ENCODE results near the gene GSX1.

GSX1 gene

DNA sequence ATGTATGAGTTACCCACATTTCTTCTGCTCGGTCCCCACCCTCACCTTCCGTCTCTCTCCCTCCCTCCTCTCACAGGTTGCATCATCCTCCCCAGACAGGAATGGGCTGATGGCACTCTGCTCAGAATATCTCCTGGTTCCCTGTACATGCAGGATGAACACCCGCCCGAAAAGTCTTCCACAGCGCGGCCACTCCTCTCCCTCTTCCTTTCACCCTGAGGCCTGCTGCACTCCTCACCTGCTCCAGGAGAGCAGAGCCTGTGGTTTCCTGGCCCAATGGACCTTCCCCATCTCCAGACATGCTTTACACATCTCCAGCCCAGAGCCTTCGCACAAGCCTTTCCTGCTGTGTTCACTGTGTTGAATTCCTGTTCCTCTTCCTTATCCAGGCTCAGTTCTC, 40.9 kb downstream of the GSX1 start:
- DNase-seq (ENCODE audit: low read depth, low spot score) = no peak

DNA sequence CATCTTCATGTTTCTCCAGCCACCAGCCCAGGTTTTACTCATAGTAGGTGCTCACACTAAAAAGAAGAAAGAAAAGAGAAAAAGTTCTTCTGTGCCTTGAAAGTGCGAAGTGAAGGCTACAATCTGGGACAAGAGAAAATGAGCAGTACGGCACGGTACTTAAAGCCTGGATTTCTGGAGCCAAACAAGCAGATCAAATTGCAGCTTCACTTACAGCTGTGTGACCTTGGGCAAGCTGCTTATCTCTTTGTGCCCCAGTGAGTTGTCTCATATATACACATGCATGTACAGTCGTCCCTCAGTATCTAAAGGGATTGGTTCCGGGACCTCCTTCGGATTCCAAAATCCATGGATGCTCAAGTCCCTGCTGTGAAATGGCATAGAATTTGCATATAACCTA, 41.8 kb downstream of the GSX1 start:
- no peak for DNase-seq (ENCODE audit: low read depth, low spot score)

DNA sequence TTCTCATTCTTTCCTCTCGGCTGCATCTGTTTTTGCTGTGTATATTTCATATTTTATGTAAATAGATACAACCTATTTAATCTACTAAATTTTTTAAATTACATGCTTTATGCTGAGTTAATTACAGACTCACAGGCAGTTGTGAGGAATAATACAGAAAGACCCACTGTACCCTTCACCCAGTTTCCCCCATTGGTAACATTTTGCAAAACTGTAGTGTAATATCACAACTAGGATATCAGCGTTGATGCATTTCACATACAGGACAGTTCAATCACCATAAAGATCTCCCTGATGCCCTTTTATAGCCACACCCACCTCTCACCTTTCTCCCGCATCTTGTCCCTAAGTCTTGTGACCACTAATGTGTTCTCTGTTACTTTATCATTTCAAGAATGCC, 43.5 kb downstream of the GSX1 start:
- DNase-seq (ENCODE audit: low read depth, low spot score) = no peak

GRCh38 chr13:27839809-27840467, 47.7 kb downstream of the GSX1 start:
- no peak for DNase-seq (ENCODE audit: low read depth, low spot score)

GRCh38 chr13:27842571-27842970, 50.3 kb downstream of the GSX1 start:
- no peak for DNase-seq (ENCODE audit: low read depth, low spot score)
